PC-9 (cell line): Measurements from ENCODE around the gene MAPK1. TPM values are rescaled to one million over a fixed set of nuclear protein-coding genes. Genes with fewer than 3 reads are reported as not detected.

ENCODE experiments used
- BruUV-seq: library from RNA; stranded (reverse); fragments of 400-500 nt; replicated peaks from 2 replicates; lab custom pipeline; 2021; lab: Mats Ljungman, UMichigan
- CTCF ChIA-PET: fragments of 300-600 bp; sonication (Branson Sonifier 250); formaldehyde crosslinking; loops from one replicate; lab custom pipeline; 2022; ENCODE audit warnings: antibody characterized with exemption; lab: Charles Lee
- POLR2A ChIA-PET: fragments of 300-600 bp; sonication (Branson Sonifier 250); formaldehyde crosslinking; loops from one replicate; lab custom pipeline; 2022; ENCODE audit warnings: antibody characterized with exemption; ENCODE audit not compliant: unreplicated experiment; lab: Charles Lee
- DNase-seq, 2 experiments: peaks; one replicate each; pipeline versions ENCODE4 v3.0.0 to v3.0.0-alpha.2; 2015 to 2022; ENCODE audit warnings: mixed read lengths in 1 of 2
- H2AFZ ChIP-seq: fragments of 200-600 bp; sonication (generic); 2 replicates; pipeline ENCODE4 v1.8.1; 2017; ENCODE audit warnings: antibody characterized with exemption
- H3F3A ChIP-seq: fragments of 200-600 bp; sonication (generic); 2 replicates; pipeline ENCODE4 v1.8.1; 2017; ENCODE audit warnings: antibody characterized with exemption, mild to moderate bottlenecking, low read depth; ENCODE audit not compliant: insufficient read depth
- H3K27ac ChIP-seq: fragments of 200-600 bp; sonication (generic); 2 replicates; pipeline ENCODE4 v1.6.1; 2016; ENCODE audit warnings: mixed run types
- H3K27me3 ChIP-seq: fragments of 200-600 bp; sonication (generic); 2 replicates; pipeline ENCODE4 v1.6.1; 2016; ENCODE audit warnings: low read depth, mixed run types; ENCODE audit not compliant: insufficient read depth
- H3K36me3 ChIP-seq: fragments of 200-600 bp; sonication (generic); 2 replicates; pipeline ENCODE4 v1.6.1; 2016; ENCODE audit warnings: low read depth, mixed run types
- H3K4me1 ChIP-seq: fragments of 200-600 bp; sonication (generic); replicated peaks from 2 replicates; pipeline ENCODE4 v1.6.1; 2016; ENCODE audit warnings: mixed run types; ENCODE audit not compliant: insufficient read depth
- H3K4me2 ChIP-seq: fragments of 200-600 bp; sonication (generic); 2 replicates; pipeline ENCODE4 v1.6.1; 2017; ENCODE audit warnings: mixed run types
- H3K4me3 ChIP-seq: fragments of 200-600 bp; sonication (generic); 2 replicates; pipeline ENCODE4 v1.6.1; 2016; ENCODE audit warnings: mixed run types
- H3K79me2 ChIP-seq: fragments of 200-600 bp; sonication (generic); 2 replicates; pipeline ENCODE4 v1.6.1; 2017; ENCODE audit warnings: low read depth, mixed run types
- H3K9me2 ChIP-seq: fragments of 200-600 bp; sonication (generic); 2 replicates; pipeline ENCODE4 v1.8.1; 2017; ENCODE audit warnings: mild to moderate bottlenecking; ENCODE audit not compliant: insufficient read depth
- H3K9me3 ChIP-seq: fragments of 200-600 bp; sonication (generic); 2 replicates; pipeline ENCODE4 v1.8.1; 2016; ENCODE audit warnings: low read depth; ENCODE audit not compliant: insufficient read depth
- H4K20me1 ChIP-seq: fragments of 200-600 bp; sonication (generic); 2 replicates; pipeline ENCODE4 v1.8.1; 2017; ENCODE audit not compliant: insufficient read depth
- CTCF ChIP-seq: fragments of 200-600 bp; sonication (generic); conservative IDR thresholded peaks from 2 replicates; pipeline ENCODE4 v1.6.1; 2017; ENCODE audit warnings: mixed run types, antibody characterized with exemption, mild to moderate bottlenecking, moderate library complexity
- EZH2 ChIP-seq: fragments of 200-600 bp; sonication (generic); IDR thresholded peaks from 2 replicates; pipeline ENCODE4 v1.8.0; 2017; ENCODE audit warnings: antibody characterized with exemption, low read depth
- intact Hi-C: fragments of 100-400 bp; cut with micrococcal nuclease; formaldehyde crosslinking; loops from one replicate; pipeline ENCODE4 v1.10.0; 2022; ENCODE audit not compliant: unreplicated experiment
- total RNA-seq: library from RNA; stranded (reverse); gene quantifications from 2 replicates; pipeline ENCODE4 v1.2.3, GENCODE V29; 2021

MAPK1 gene
- total RNA-seq, 1 experiment from 2014 or later = 82.8 TPM

GRCh38 chr22:21712751-21713427 is 154.6 kb downstream of the MAPK1 start:
- H3K4me2 ChIP-seq = no peak overlapping the region
- no peaks in the 10 kb centered on the region for H4K20me1 ChIP-seq
- peak; percentile 67 for TF ChIP-seq CTCF
- no peak for TF ChIP-seq EZH2
- H3K4me1 ChIP-seq = no peaks in the 10 kb centered on the region
- H3K36me3 ChIP-seq = no peaks in the 10 kb centered on the region
- no peaks in the 10 kb centered on the region for H3K79me2 ChIP-seq
- no peak overlapping the region for H3K4me3 ChIP-seq
- H2AFZ ChIP-seq = no peak overlapping the region
- ChIA-PET CTCF (no interaction called here), POLR2A (no interaction called here)
- H3F3A ChIP-seq = peaks cover 3% of the 10 kb centered on the region; the same call in 1 of the 2 replicates
- peak in 1 of 2 experiments; percentile 37 for DNase-seq
- intact Hi-C loops = loop anchor here (2.0 to 5.0 kb wide), 2 partner anchors 224 to 240 kb away; partner anchors contain the start of gene PPM1F
- H3K9me3 ChIP-seq = no peaks in the 10 kb centered on the region
- BruUV-seq = no TSS peak
- no peak overlapping the region for H3K27ac ChIP-seq
- no peaks in the 10 kb centered on the region for H3K9me2 ChIP-seq
- H3K27me3 ChIP-seq = no peaks in the 10 kb centered on the region

- Histone ChIP-seq H3K27me3 (no peaks in the 10 kb centered on the region), H3K36me3 (no peaks in the 10 kb centered on the region), H3K4me1 (no peaks in the 10 kb centered on the region), H3K9me3 (no peaks in the 10 kb centered on the region), H3K4me2 (no peak overlapping the region), H4K20me1 (no peaks in the 10 kb centered on the region), H3K4me3 (no peak overlapping the region), H3K79me2 (no peaks in the 10 kb centered on the region), H3K9me2 (no peaks in the 10 kb centered on the region), H2AFZ (no peak overlapping the region), H3K27ac (no peak overlapping the region), H3F3A (peaks cover 3% of the 10 kb centered on the region; the same call in 1 of the 2 replicates)
- no TSS peak for BruUV-seq
- no peak for TF ChIP-seq CTCF
- no peak for TF ChIP-seq EZH2
- DNase-seq = no peak
- intact Hi-C loops = loop anchor here (2.0 to 5.0 kb wide), 2 partner anchors 225 to 241 kb away; partner anchors contain the start of gene PPM1F
- ChIA-PET POLR2A (no interaction called here), CTCF (no interaction called here)
Observed at GRCh38 chr22:21711851-21712250, 155.6 kb downstream of the MAPK1 start.

DNA sequence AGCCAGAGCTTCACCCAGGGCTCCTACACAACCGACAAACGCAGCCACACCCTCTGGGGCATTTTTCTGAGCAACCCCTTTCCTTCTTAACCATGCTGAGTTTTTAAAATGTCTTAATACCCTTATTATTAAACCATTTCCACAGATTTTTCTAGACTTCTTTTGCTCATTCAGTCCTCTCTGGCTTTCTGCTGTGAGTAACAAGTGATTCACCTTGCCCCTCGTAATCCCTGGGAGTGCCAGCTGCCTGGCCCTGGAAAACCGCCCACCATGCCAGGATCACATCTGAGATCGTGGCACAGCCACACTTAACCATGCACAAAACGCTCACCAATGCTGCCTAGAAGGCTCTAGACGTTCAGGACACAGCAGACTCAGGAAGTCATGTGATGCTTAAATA is 157.3 kb downstream of the MAPK1 start:
- TF ChIP-seq EZH2 (no peak), CTCF (no peak)
- intact Hi-C loops = loop anchor here (5.0 kb wide), 1 partner anchor 227 kb away; no protein-coding TSS in a partner anchor
- BruUV-seq = no TSS peak
- ChIA-PET CTCF (no interaction called here), POLR2A (interaction anchor here (0.6 kb wide), 1 partner anchor 244 kb away, joined by 3 read pairs; no protein-coding TSS in a partner anchor)
- Histone ChIP-seq H3K4me2 (no peak overlapping the region), H3K36me3 (no peaks in the 10 kb centered on the region), H3K79me2 (no peaks in the 10 kb centered on the region), H3K9me3 (no peaks in the 10 kb centered on the region), H3F3A (peaks cover 3% of the 10 kb centered on the region; the same call in 1 of the 2 replicates), H3K4me3 (no peak overlapping the region), H2AFZ (no peak overlapping the region), H3K27me3 (no peaks in the 10 kb centered on the region), H4K20me1 (no peaks in the 10 kb centered on the region), H3K27ac (no peak overlapping the region), H3K9me2 (no peaks in the 10 kb centered on the region), H3K4me1 (no peaks in the 10 kb centered on the region)
- no peak for DNase-seq
